ENCODE results near the gene CREBL2.
A peak's percentile ranks its signal among the peaks of the same experiment; 100 is the strongest.

Gene CREBL2

DNA sequence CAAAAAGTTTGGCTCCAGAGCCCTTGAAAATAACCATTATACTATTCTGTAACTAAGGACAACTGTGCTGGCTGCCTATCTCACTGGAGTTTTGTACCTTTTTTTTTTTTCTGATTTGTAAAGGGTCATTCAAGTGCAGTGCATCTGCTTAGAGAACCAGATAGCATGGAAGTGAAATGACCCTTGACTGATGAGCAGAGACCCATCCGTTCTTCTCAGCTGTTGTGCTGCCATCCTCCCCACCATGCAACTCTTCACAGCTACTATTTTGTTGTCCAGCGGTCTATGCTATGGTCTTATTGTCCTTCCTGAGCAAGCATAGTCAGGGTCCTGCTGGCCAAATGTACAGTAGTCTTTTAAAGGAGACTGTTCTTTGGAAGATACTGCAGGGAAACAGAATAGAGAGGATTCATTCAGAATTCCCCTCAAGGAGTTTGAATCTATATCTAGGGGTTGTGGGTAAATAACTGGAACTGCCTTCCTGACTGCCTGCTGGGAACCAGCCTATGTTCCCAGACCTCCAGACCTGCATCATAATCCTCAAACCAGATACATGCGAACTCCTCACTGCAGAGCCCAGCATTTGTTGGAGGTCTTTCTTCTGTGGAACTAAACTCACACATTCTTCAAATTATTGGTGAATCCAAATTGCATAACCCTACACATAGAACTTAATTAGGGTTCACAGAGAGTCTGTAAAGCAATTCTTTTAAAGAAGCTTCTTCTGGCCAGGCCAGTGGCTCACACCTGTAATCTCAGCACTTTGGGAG, 43.2 kb downstream of the CREBL2 start:
- TF ChIP-seq, protein P1, sequence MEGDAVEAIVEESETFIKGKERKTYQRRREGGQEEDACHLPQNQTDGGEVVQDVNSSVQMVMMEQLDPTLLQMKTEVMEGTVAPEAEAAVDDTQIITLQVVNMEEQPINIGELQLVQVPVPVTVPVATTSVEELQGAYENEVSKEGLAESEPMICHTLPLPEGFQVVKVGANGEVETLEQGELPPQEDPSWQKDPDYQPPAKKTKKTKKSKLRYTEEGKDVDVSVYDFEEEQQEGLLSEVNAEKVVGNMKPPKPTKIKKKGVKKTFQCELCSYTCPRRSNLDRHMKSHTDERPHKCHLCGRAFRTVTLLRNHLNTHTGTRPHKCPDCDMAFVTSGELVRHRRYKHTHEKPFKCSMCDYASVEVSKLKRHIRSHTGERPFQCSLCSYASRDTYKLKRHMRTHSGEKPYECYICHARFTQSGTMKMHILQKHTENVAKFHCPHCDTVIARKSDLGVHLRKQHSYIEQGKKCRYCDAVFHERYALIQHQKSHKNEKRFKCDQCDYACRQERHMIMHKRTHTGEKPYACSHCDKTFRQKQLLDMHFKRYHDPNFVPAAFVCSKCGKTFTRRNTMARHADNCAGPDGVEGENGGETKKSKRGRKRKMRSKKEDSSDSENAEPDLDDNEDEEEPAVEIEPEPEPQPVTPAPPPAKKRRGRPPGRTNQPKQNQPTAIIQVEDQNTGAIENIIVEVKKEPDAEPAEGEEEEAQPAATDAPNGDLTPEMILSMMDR (IDR thresholded peaks at IDR 0.05; ENCODE audit: insufficient read depth, low read length, missing control alignments), result no peak
- H3K4me3 ChIP-seq (ENCODE audit: low read depth, low read length), result no peak overlapping the region
- ChIA-PET CTCF (interaction anchor here (0.8 to 8.4 kb wide), 25 partner anchors 9 to 297 kb away, joined by 3 to 89 read pairs (median 6); partner anchors contain the start of genes BORCS5, CREBL2 and GPR19), POLR2A (no interaction called here)
- no peak for DNase-seq (ENCODE audit: low read depth, low spot score)

DNA sequence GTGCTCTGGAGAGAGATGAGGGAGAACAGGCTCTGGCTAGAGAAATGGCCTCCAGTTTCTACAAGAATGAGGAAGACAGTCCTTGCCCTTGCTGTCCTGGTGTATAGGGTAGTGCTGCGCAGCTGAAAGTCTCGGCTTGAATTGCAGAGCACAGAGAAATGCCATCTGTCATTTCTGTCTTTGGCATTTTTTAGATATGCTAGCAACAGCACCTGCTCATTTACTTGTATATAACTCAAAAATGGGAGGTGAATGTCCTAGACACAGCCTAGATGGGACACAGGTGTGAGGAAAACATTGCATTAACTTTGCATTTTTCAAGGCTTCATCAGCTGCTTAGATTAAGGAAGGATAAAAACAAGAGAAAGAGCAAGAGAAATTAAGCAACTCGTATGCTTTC, 48.5 kb downstream of the CREBL2 start:
- no peak for DNase-seq (ENCODE audit: low read depth, low spot score)
- ChIA-PET CTCF (interaction anchor here (1.0 to 8.4 kb wide), 2 partner anchors 43 to 282 kb away, joined by 3 to 89 read pairs; no protein-coding TSS in a partner anchor), POLR2A (no interaction called here)
- TF ChIP-seq, protein P1 (IDR thresholded peaks at IDR 0.05; ENCODE audit: insufficient read depth, low read length, missing control alignments), result no peak
- no peak overlapping the region for H3K4me3 ChIP-seq (ENCODE audit: low read depth, low read length)

- no peak overlapping the region for H3K4me3 ChIP-seq (ENCODE audit: low read depth, low read length)
- DNase-seq (ENCODE audit: low read depth, low spot score), result peak; percentile 65
- TF ChIP-seq, protein P1 (IDR thresholded peaks at IDR 0.05; ENCODE audit: insufficient read depth, low read length, missing control alignments), result no peak
- POLR2A ChIA-PET, result no interaction called here
- CTCF ChIA-PET, result interaction anchor here (8.4 kb wide), 1 partner anchor 283 kb away, joined by 89 read pairs; no protein-coding TSS in a partner anchor
Observed at GRCh38 chr12:12661086-12661856, 49.6 kb downstream of the CREBL2 start.

DNA sequence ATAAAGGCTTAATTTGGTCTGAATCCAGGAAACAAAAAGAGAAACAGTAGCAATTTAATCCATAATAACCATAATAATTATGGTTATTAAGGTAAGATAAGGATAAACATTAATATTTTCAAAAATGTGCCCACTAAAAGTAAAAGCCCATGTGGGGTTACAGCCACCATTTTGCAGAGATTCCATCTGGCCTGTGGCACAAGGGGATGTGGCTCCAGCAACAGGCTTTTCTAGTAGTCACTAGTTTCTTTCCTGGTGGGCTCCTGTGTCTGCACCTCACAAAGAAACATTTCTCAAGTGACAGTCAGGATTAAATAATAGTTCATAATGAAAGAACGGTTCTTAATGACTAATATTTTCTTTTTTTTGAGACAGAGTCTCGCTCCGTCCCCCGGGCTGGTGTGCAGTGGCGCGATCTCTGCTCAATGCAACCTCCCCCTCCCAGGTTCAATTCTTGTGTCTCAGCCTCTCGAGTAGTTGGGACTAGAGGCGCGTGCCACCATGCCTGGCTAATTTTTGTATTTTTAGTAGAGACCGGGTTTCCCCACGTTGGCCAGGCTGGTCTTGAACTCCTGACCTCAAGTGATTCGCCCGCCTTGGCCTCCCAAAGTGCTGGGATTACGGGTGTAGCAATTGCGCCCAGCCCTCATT, 52.1 kb downstream of the CREBL2 start:
- CTCF ChIA-PET, result interaction anchor here (0.8 to 2.5 kb wide), 4 partner anchors 8 to 284 kb away, joined by 3 to 14 read pairs (median 4); no protein-coding TSS in a partner anchor

DNA sequence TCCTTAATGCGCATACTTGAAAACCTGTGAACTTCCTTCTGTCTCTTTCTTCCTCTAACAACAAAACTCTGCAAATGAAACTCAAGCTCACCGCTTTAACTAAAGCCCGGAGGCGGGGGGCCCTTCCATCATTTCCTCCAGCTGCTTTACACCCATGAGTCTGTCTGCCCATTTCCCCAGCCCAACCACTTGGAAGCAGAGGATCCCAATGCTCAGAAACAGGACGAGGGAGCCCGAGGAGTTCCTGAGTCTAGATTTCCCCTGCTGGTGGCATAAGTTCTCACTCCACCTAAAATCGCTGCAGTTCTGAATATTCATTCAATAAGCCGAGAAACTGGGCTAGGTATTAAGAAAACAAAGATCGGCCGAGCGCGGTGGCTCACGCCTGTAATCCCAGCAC, 53.5 kb downstream of the CREBL2 start:
- ChIA-PET CTCF (interaction anchor here (1.0 to 2.5 kb wide), 2 partner anchors 9 to 19 kb away, joined by 3 to 14 read pairs; no protein-coding TSS in a partner anchor), POLR2A (no interaction called here)
- H3K4me3 ChIP-seq (ENCODE audit: low read depth, low read length), result no peak overlapping the region
- no peak for DNase-seq (ENCODE audit: low read depth, low spot score)
- TF ChIP-seq, protein P1 (IDR thresholded peaks at IDR 0.05; ENCODE audit: insufficient read depth, low read length, missing control alignments), result no peak

More for the DNA sequence above, 52.1 kb downstream of the CREBL2 start:
- DNase-seq (ENCODE audit: low read depth, low spot score), result no peak
- no peak overlapping the region for H3K4me3 ChIP-seq (ENCODE audit: low read depth, low read length)
- POLR2A ChIA-PET, result no interaction called here
- TF ChIP-seq, protein P1 (IDR thresholded peaks at IDR 0.05; ENCODE audit: insufficient read depth, low read length, missing control alignments), result no peak
